Activated CD4-positive, alpha-beta T cell treated with anti-CD3 and anti-CD28 coated beads for 4 hours (primary cell): ENCODE results near the gene GRWD1.
"Not testable (repeated sequence)": the region's sequence is repeated elsewhere in the genome, so short reads cannot be mapped to it uniquely, and the experiment has no call there.

Source experiments
- DNase-seq, 2 donors: peaks; one replicate each; pipeline ENCODE4 v3.0.0-alpha.2; 2020

Gene GRWD1

GRCh38 chr19:48480558-48481500, 35.0 kb downstream of the GRWD1 start:
- peak; percentile 38 to 52 for DNase-seq

- no peak for DNase-seq
Observed at GRCh38 chr19:48481846-48482639, 36.3 kb downstream of the GRWD1 start.

- DNase-seq, result no peak
Observed at GRCh38 chr19:48483301-48483700, 37.5 kb downstream of the GRWD1 start.

GRCh38 chr19:48484247-48484893, 38.6 kb downstream of the GRWD1 start:
- no peak for DNase-seq

- no peak for DNase-seq
Observed at GRCh38 chr19:48484931-48485612, 39.3 kb downstream of the GRWD1 start.

GRCh38 chr19:48486706-48487105, 40.9 kb downstream of the GRWD1 start:
- DNase-seq, result not testable (repeated sequence)

- DNase-seq, result no peak
Observed at GRCh38 chr19:48487544-48487943, 41.8 kb downstream of the GRWD1 start.

GRCh38 chr19:48487948-48488347, 42.2 kb downstream of the GRWD1 start:
- DNase-seq, result no peak

- not testable (repeated sequence) for DNase-seq
Observed at GRCh38 chr19:48488478-48488877, 42.7 kb downstream of the GRWD1 start.

GRCh38 chr19:48489608-48490216, 43.9 kb downstream of the GRWD1 start:
- peak; percentile 65 to 82 for DNase-seq

- peak; percentile 55 to 70 for DNase-seq
Observed at GRCh38 chr19:48490981-48491792, 45.4 kb downstream of the GRWD1 start.

- DNase-seq, result no peak
Observed at GRCh38 chr19:48491793-48492123, 46.0 kb downstream of the GRWD1 start.

- DNase-seq, result peak; percentile 76
Observed at GRCh38 chr19:48492925-48493717, 47.3 kb downstream of the GRWD1 start.

GRCh38 chr19:48493718-48494401, 48.1 kb downstream of the GRWD1 start:
- DNase-seq, result no peak

- DNase-seq, result no peak
Observed at GRCh38 chr19:48495396-48495795, 49.6 kb downstream of the GRWD1 start.

GRCh38 chr19:48496959-48497727, 51.4 kb downstream of the GRWD1 start:
- no peak for DNase-seq

- no peak for DNase-seq
Observed at GRCh38 chr19:48497728-48498594, 52.2 kb downstream of the GRWD1 start.
